HG03457 (cell line): ENCODE data around the gene ENOSF1.
"Not testable (repeated sequence)": the region's sequence is repeated elsewhere in the genome, so short reads cannot be mapped to it uniquely, and the experiment has no call there.

Experiments
- ATAC-seq: cut with Tn5 transposase; IDR thresholded peaks from one replicate; pipeline ENCODE4 v1.9.1; 2021; ENCODE audit warnings: moderate number of reproducible peaks; ENCODE audit not compliant: unreplicated experiment

ENOSF1 gene

GRCh38 chr18:712401-713134 is at the start of gene ENOSF1:
Gene ENOSF1 (minus strand): TSS chr18:712630. CDS start chr18:712587, 43 bp downstream.
- ATAC-seq: peak; percentile 84

- not testable (repeated sequence) for ATAC-seq
These were observed 47.4 kb upstream of the ENOSF1 start for GRCh38 chr18:759864-760263.

GRCh38 chr18:755506-755905 is 43.1 kb upstream of the ENOSF1 start:
- ATAC-seq: no peak

GRCh38 chr18:754656-755055 is 42.2 kb upstream of the ENOSF1 start:
- ATAC-seq: no peak

- no peak for ATAC-seq
These were observed 38.0 kb upstream of the ENOSF1 start for GRCh38 chr18:750456-750855.

- ATAC-seq: no peak
These were observed 32.6 kb upstream of the ENOSF1 start for GRCh38 chr18:744832-745597.

- ATAC-seq: peak; percentile 82
These were observed 29.6 kb upstream of the ENOSF1 start for GRCh38 chr18:741931-742512.

- ATAC-seq: no peak
These were observed 19.9 kb upstream of the ENOSF1 start for GRCh38 chr18:732371-732770.

- ATAC-seq: no peak
These were observed 18.8 kb upstream of the ENOSF1 start for GRCh38 chr18:731185-731584.

GRCh38 chr18:730692-731091 is 18.3 kb upstream of the ENOSF1 start:
- ATAC-seq: no peak

- ATAC-seq: not testable (repeated sequence)
These were observed 17.7 kb upstream of the ENOSF1 start for GRCh38 chr18:730120-730519.

GRCh38 chr18:725646-726045 is 13.2 kb upstream of the ENOSF1 start:
- ATAC-seq: no peak

GRCh38 chr18:723541-724080 is 11.2 kb upstream of the ENOSF1 start:
- ATAC-seq: no peak

- no peak for ATAC-seq
These were observed 4.6 kb upstream of the ENOSF1 start for GRCh38 chr18:717003-717402.

GRCh38 chr18:715626-716025 is 3.2 kb upstream of the ENOSF1 start:
- no peak for ATAC-seq

GRCh38 chr18:713135-713490 is 683 bp upstream of the ENOSF1 start:
- no peak for ATAC-seq

GRCh38 chr18:711657-712400 is 601 bp downstream of the ENOSF1 start:
- peak; percentile 53 for ATAC-seq

- ATAC-seq: no peak
These were observed 1.1 kb downstream of the ENOSF1 start for GRCh38 chr18:711310-711656.

GRCh38 chr18:710418-711300 is 1.8 kb downstream of the ENOSF1 start:
- no peak for ATAC-seq

GRCh38 chr18:709771-710170 is 2.7 kb downstream of the ENOSF1 start:
- ATAC-seq: no peak
